SK-N-MC (cell line): ENCODE results near the gene ATP6V0C.
A peak's percentile ranks its signal among the peaks of the same experiment; 100 is the strongest.

Experiments
- DNase-seq: peaks from one replicate; pipeline ENCODE4 v3.0.0-alpha.2; 2011; ENCODE audit warnings: low read depth, low spot score
- H3K27ac ChIP-seq: fragments of 200-600 bp; sonication (generic); 2 replicates; pipeline ENCODE4 v1.5.1; 2016; ENCODE audit warnings: mixed run types
- H3K36me3 ChIP-seq: fragments of 200-600 bp; sonication (generic); 2 replicates; pipeline ENCODE4 v1.6.1; 2017; ENCODE audit warnings: antibody characterized with exemption, low read length, mixed read lengths; ENCODE audit not compliant: insufficient read depth
- H3K4me3 ChIP-seq: fragments of 200-600 bp; sonication (generic); 2 replicates; pipeline ENCODE4 v1.5.1; 2016
- H3K9ac ChIP-seq: fragments of 200-600 bp; sonication (generic); 2 replicates; pipeline ENCODE4 v1.8.0; 2017; ENCODE audit warnings: mixed run types, mixed read lengths; ENCODE audit not compliant: insufficient read length
- H3K9me3 ChIP-seq: fragments of 200-600 bp; sonication (generic); 2 replicates; pipeline ENCODE4 v1.6.1; 2017; ENCODE audit warnings: low read depth, mild to moderate bottlenecking, antibody characterized with exemption, low read length, moderate library complexity, mixed read lengths
- EZH2 ChIP-seq: fragments of 200-600 bp; sonication (generic); IDR thresholded peaks from one replicate; pipeline ENCODE4 v1.6.1; 2017; ENCODE audit warnings: antibody characterized with exemption
- FOXP2 ChIP-seq: optimal IDR thresholded peaks from 2 replicates; pipeline ENCODE3; 2011; ENCODE audit warnings: mild to moderate bottlenecking, moderate library complexity; ENCODE audit not compliant: insufficient read depth; ENCODE audit errors: extremely low read length, control extremely low read depth
- POLR2AphosphoS5 ChIP-seq: IDR thresholded peaks from 2 replicates; pipeline ENCODE4 v1.6.1; 2012; ENCODE audit warnings: mild to moderate bottlenecking, low read depth, low read length, borderline replicate concordance

The ATP6V0C gene

GRCh38 chr16:2486645-2487516 is 26.9 kb upstream of the ATP6V0C start:
- Histone ChIP-seq H3K27ac (peak overlapping the region; percentile 48; the same call in 1 of the 2 replicates), H3K4me3 (no peak overlapping the region), H3K9ac (no peak overlapping the region), H3K9me3 (no peaks in the 10 kb centered on the region), H3K36me3 (no peaks in the 10 kb centered on the region)
- TF ChIP-seq FOXP2 (no peak), EZH2 (no peak), POLR2AphosphoS5 (no peak)
- DNase-seq, result no peak

GRCh38 chr16:2487517-2487842 is 26.3 kb upstream of the ATP6V0C start:
- Histone ChIP-seq H3K27ac (peak overlapping the region; percentile 48; the same call in 1 of the 2 replicates), H3K36me3 (no peaks in the 10 kb centered on the region), H3K4me3 (no peak overlapping the region), H3K9ac (no peak overlapping the region), H3K9me3 (no peaks in the 10 kb centered on the region)
- TF ChIP-seq POLR2AphosphoS5, result no peak
- no peak for DNase-seq

GRCh38 chr16:2487903-2488531 is 25.7 kb upstream of the ATP6V0C start:
- TF ChIP-seq EZH2, result no peak
- TF ChIP-seq POLR2AphosphoS5, result no peak
- TF ChIP-seq FOXP2, result no peak
- peak overlapping the region; percentile 25; the same call in 1 of the 2 replicates for H3K27ac ChIP-seq
- no peaks in the 10 kb centered on the region for H3K36me3 ChIP-seq
- H3K4me3 ChIP-seq, result no peak overlapping the region
- H3K9me3 ChIP-seq, result no peaks in the 10 kb centered on the region
- no peak for DNase-seq
- peak overlapping the region; percentile 20 for H3K9ac ChIP-seq

- TF ChIP-seq EZH2 (no peak), FOXP2 (no peak), POLR2AphosphoS5 (no peak)
- Histone ChIP-seq H3K9ac (no peak overlapping the region), H3K9me3 (no peaks in the 10 kb centered on the region), H3K4me3 (no peak overlapping the region), H3K36me3 (no peaks in the 10 kb centered on the region), H3K27ac (no peak overlapping the region)
- no peak for DNase-seq
These were observed 24.2 kb upstream of the ATP6V0C start for GRCh38 chr16:2489581-2489980.

- TF ChIP-seq FOXP2, result no peak
- no peak for TF ChIP-seq POLR2AphosphoS5
- no peak for TF ChIP-seq EZH2
- H3K27ac ChIP-seq, result no peak overlapping the region
- no peaks in the 10 kb centered on the region for H3K36me3 ChIP-seq
- H3K9ac ChIP-seq, result no peak overlapping the region
- no peak for DNase-seq
- H3K4me3 ChIP-seq, result no peak overlapping the region
- H3K9me3 ChIP-seq, result no peaks in the 10 kb centered on the region
These were observed 23.3 kb upstream of the ATP6V0C start for GRCh38 chr16:2490190-2491105.

GRCh38 chr16:2492292-2492691 is 21.5 kb upstream of the ATP6V0C start:
- TF ChIP-seq EZH2 (no peak), POLR2AphosphoS5 (no peak), FOXP2 (no peak)
- H3K4me3 ChIP-seq, result no peak overlapping the region
- H3K9me3 ChIP-seq, result no peaks in the 10 kb centered on the region
- DNase-seq, result no peak
- no peak overlapping the region for H3K9ac ChIP-seq
- peaks cover 5% of the 10 kb centered on the region; the same call in 1 of the 2 replicates for H3K36me3 ChIP-seq
- no peak overlapping the region for H3K27ac ChIP-seq

GRCh38 chr16:2493605-2494004 is 20.1 kb upstream of the ATP6V0C start:
- Histone ChIP-seq H3K36me3 (peaks cover 5% of the 10 kb centered on the region; the same call in 1 of the 2 replicates), H3K9ac (no peak overlapping the region), H3K27ac (no peak overlapping the region), H3K4me3 (no peak overlapping the region), H3K9me3 (no peaks in the 10 kb centered on the region)
- no peak for DNase-seq
- TF ChIP-seq EZH2 (no peak), FOXP2 (no peak), POLR2AphosphoS5 (no peak)

- no peak overlapping the region for H3K9ac ChIP-seq
- DNase-seq, result no peak
- TF ChIP-seq EZH2, result no peak
- no peak for TF ChIP-seq FOXP2
- TF ChIP-seq POLR2AphosphoS5, result no peak
- H3K36me3 ChIP-seq, result peaks cover 5% of the 10 kb centered on the region; the same call in 1 of the 2 replicates
- no peak overlapping the region for H3K27ac ChIP-seq
- no peak overlapping the region for H3K4me3 ChIP-seq
- H3K9me3 ChIP-seq, result no peaks in the 10 kb centered on the region
These were observed 19.1 kb upstream of the ATP6V0C start for GRCh38 chr16:2494616-2495015.
